Erythroblast (primary cell): Measurements from ENCODE around the gene EPM2A.

Source experiments
- GATA1 ChIP-seq: IDR thresholded peaks from 2 replicates; pipeline ENCODE4 v1.6.1; 2011; ENCODE audit warnings: low read depth, mild to moderate bottlenecking, control low read depth, low read length, moderate library complexity
- POLR2A ChIP-seq: IDR thresholded peaks from 2 replicates; pipeline ENCODE4 v1.6.1; 2011; ENCODE audit warnings: mild to moderate bottlenecking, low read length

GRCh38 chr6:145721144-145721543 is 14.2 kb downstream of the EPM2A start:
- no peak for TF ChIP-seq POLR2A
- TF ChIP-seq GATA1 = no peak
